Activated CD4-positive, alpha-beta memory T cell treated with anti-CD3 and anti-CD28 coated beads, Interleukin-2, amount 10 ng/mL, durations not matched to agents 7 days and 5 days (primary cell): ENCODE results near the gene LGALS9. TPM values are rescaled to one million over a fixed set of nuclear protein-coding genes. Genes with fewer than 3 reads are reported as not detected.
"Not testable (repeated sequence)": the region's sequence is repeated elsewhere in the genome, so short reads cannot be mapped to it uniquely, and the experiment has no call there.

Experiments
- CTCF ChIA-PET: fragments of 350-600 bp; sonication (Branson Sonifier 250); formaldehyde crosslinking; loops from one replicate; lab custom pipeline; 2021; ENCODE audit warnings: antibody characterized with exemption, inconsistent platforms; lab: Charles Lee
- POLR2A ChIA-PET: fragments of 350-600 bp; sonication (Branson Sonifier 250); formaldehyde crosslinking; loops from one replicate; lab custom pipeline; 2021; ENCODE audit warnings: antibody characterized with exemption; lab: Charles Lee
- DNase-seq: peaks from one replicate; pipeline ENCODE4 v3.0.0-alpha.2; 2020
- H3K27ac Mint-ChIP-seq: one replicate; pipeline ENCODE4 v1.8.0; 2021; ENCODE audit warnings: mild to moderate bottlenecking, mixed read lengths
- H3K27me3 Mint-ChIP-seq: one replicate; pipeline ENCODE4 v1.8.0; 2021; ENCODE audit warnings: mixed read lengths
- H3K36me3 Mint-ChIP-seq: one replicate; pipeline ENCODE4 v1.8.0; 2021; ENCODE audit warnings: low read depth, mixed read lengths
- H3K4me1 Mint-ChIP-seq: one replicate; pipeline ENCODE4 v1.8.0; 2021; ENCODE audit warnings: mixed read lengths
- H3K4me3 Mint-ChIP-seq: one replicate; pipeline ENCODE4 v1.8.0; 2021; ENCODE audit warnings: mild to moderate bottlenecking, mixed read lengths
- H3K9me3 Mint-ChIP-seq: one replicate; pipeline ENCODE4 v1.8.0; 2021; ENCODE audit warnings: mixed read lengths
- total RNA-seq, 2 experiments: library from RNA; stranded (reverse); gene quantifications; one replicate each; pipeline ENCODE4 v1.2.3, GENCODE V29; 2021

LGALS9 gene
- total RNA-seq, 2 experiments from 2014 or later, result 238 to 240 TPM

DNA sequence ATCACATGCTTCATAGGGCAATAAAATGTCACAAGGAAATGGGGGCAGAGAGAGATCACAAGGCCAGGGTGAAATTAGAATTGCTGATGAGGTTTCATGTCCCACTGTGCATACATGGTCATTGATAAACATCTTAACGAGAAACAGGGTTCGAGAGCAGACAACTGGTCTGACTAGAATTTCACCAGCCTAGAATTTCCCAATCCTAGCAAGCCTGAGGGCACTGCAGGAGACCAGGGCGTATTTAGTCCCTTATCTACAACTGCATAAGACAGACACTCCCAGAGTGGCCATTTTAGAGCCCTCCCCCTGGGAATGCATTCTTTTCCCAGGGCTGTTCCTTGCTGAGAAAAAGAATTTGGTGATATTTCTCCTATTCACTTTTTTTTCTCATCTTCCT is 55.3 kb downstream of the LGALS9 start:
- CTCF ChIA-PET, H3K36me3 Mint-ChIP-seq, POLR2A ChIA-PET, DNase-seq, H3K4me3 Mint-ChIP-seq, H3K4me1 Mint-ChIP-seq, H3K27ac Mint-ChIP-seq: not testable (repeated sequence)
- Mint-ChIP-seq H3K9me3 (peaks cover 10% of the 10 kb centered on the region), H3K27me3 (peaks cover 11% of the 10 kb centered on the region)

DNA sequence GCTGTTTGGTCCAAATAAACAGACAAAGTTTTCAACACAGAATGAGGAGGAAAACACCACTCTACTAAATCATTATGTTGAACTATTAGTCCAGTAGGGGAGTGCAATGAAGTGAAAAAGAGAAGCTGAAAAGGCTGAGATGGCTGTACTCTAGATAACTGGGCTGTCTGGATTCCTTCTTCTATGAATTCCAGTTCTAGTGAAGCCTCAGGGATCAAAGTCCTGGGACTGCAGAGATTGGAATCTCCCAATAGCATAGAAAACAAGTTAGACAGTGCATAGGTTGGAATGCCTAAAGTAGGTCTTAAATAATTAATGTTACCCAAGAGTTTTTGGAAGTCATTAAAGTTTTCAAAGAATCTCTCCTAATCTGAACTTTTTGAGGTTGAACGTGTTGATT is 59.9 kb downstream of the LGALS9 start:
- H3K36me3 Mint-ChIP-seq, result peaks cover 3% of the 10 kb centered on the region
- ChIA-PET POLR2A (no interaction called here), CTCF (no interaction called here)
- H3K4me1 Mint-ChIP-seq, result no peaks in the 10 kb centered on the region
- peaks cover 27% of the 10 kb centered on the region for H3K9me3 Mint-ChIP-seq
- no peak overlapping the region for H3K4me3 Mint-ChIP-seq
- H3K27ac Mint-ChIP-seq, result no peak overlapping the region
- DNase-seq, result no peak
- peaks cover 5% of the 10 kb centered on the region for H3K27me3 Mint-ChIP-seq

GRCh38 chr17:27695254-27695814 is 64.3 kb downstream of the LGALS9 start:
- H3K4me1 Mint-ChIP-seq, CTCF ChIA-PET, H3K27me3 Mint-ChIP-seq, POLR2A ChIA-PET, H3K4me3 Mint-ChIP-seq, H3K36me3 Mint-ChIP-seq, H3K27ac Mint-ChIP-seq, DNase-seq: not testable (repeated sequence)
- H3K9me3 Mint-ChIP-seq, result peaks cover 21% of the 10 kb centered on the region

Other genes with a start within 250 kb of the LGALS9 start
- gene KSR1, start 174.7 kb upstream of the LGALS9 start, total RNA-seq, result 10 to 100 TPM; 44.4 to 47.6 TPM
- not detected for gene NOS2, start 169.3 kb downstream of the LGALS9 start, total RNA-seq